IPS DF 4.7 (cell line): Measurements from ENCODE around the gene GXYLT2.
"Not testable (repeated sequence)": the region's sequence is repeated elsewhere in the genome, so short reads cannot be mapped to it uniquely, and the experiment has no call there.

Experiments used
- DNase-seq: peaks from one replicate; pipeline ENCODE4 v3.0.0-alpha.2; 2013; ENCODE audit warnings: low spot score; ENCODE audit errors: extremely low read depth

GXYLT2 gene

GRCh38 chr3:72973031-72973723 is 85.3 kb downstream of the GXYLT2 start:
- no peak for DNase-seq

- DNase-seq = no peak
These were observed 85.9 kb downstream of the GXYLT2 start for GRCh38 chr3:72973786-72974185.

GRCh38 chr3:72974956-72975355 is 87.1 kb downstream of the GXYLT2 start:
- DNase-seq = no peak

GRCh38 chr3:72976281-72976741 is 88.5 kb downstream of the GXYLT2 start:
- DNase-seq = no peak

- DNase-seq = no peak
These were observed 89.4 kb downstream of the GXYLT2 start for GRCh38 chr3:72977060-72977808.

GRCh38 chr3:72982609-72983366 is 94.9 kb downstream of the GXYLT2 start:
- no peak for DNase-seq

GRCh38 chr3:72985576-72985975 is 97.7 kb downstream of the GXYLT2 start:
- DNase-seq = no peak

GRCh38 chr3:72990701-72991395 is 103.0 kb downstream of the GXYLT2 start:
- DNase-seq = no peak

GRCh38 chr3:72991522-72991921 is 103.7 kb downstream of the GXYLT2 start:
- DNase-seq = no peak

GRCh38 chr3:72993391-72993790 is 105.5 kb downstream of the GXYLT2 start:
- DNase-seq = no peak

- no peak for DNase-seq
These were observed 107.5 kb downstream of the GXYLT2 start for GRCh38 chr3:72995337-72995736.

- DNase-seq = no peak
These were observed 108.3 kb downstream of the GXYLT2 start for GRCh38 chr3:72996121-72996472.

GRCh38 chr3:72996473-72997333 is 108.9 kb downstream of the GXYLT2 start, which contains the start of gene PPP4R2:
TSS of gene PPP4R2 (plus strand) at chr3:72996811. CDS start at chr3:72997038, 227 bp downstream.
- no peak for DNase-seq

GRCh38 chr3:72997421-72997961 is 109.6 kb downstream of the GXYLT2 start:
- no peak for DNase-seq

GRCh38 chr3:72998466-72998865 is 110.6 kb downstream of the GXYLT2 start:
- DNase-seq = no peak

- DNase-seq = no peak
These were observed 112.1 kb downstream of the GXYLT2 start for GRCh38 chr3:72999951-73000350.

GRCh38 chr3:73003050-73003449 is 115.2 kb downstream of the GXYLT2 start:
- DNase-seq = not testable (repeated sequence)

GRCh38 chr3:73004316-73004715 is 116.5 kb downstream of the GXYLT2 start:
- DNase-seq = no peak

GRCh38 chr3:73007992-73008712 is 120.3 kb downstream of the GXYLT2 start:
- DNase-seq = no peak

GRCh38 chr3:73009008-73009407 is 121.2 kb downstream of the GXYLT2 start:
- no peak for DNase-seq
